Measurements from ENCODE around the gene MYH15.

The MYH15 gene

DNA sequence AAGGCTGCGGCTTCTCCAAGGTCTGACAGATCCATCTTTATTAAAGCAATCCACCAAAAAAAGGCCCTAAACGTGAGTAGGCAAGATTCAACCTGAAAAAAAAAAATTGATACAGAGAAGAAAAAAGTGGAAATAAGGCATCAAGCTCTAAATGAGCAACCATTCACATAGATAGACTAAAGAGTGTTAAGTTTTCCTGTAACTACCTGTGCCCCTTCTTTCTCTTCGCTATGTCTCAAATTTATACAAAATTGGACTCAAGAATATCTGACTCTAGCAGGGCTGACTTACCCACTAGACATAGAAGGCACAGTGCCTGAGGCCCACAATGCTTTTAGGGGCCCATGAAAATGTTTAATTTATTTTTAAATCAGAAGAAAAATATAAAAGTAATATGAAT, at the start of gene MYH15:
TSS of gene MYH15 (minus strand) at position 101 of the 400 bp plus-strand sequence. CDS start at position 35, 66 bp downstream.
- no peak for DNase-seq (ENCODE audit: low spot score)
- no peak for FAIRE-seq

DNA sequence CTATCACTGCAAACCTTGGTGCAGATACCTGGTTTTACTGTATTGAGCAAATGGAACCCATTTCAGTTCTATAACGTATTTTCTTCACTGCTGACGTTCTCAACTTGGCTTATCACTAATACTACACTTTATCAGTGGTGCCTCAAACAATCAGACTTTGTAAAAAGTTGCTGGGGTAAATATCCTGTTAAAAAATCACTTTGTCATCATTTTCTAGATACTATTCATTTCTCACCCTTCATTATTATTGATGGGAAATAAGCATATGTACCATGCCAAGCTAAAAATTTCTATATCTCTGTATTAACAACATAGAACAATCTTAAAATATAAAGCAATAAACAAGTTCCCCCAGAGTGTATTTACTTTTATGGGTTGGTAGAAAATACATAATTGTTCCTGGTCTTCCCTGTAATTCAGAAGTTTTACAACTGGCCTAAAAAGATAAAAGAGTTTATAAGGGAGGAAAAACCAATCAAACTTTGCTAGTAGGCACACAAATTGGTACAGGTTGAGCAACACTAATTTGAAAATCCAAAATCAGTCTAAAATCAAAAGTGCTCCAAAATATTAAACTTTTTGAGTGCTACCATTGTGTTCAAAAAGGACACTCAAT, 45.7 kb upstream of the MYH15 start:
- no peak for DNase-seq (ENCODE audit: low spot score)

DNA sequence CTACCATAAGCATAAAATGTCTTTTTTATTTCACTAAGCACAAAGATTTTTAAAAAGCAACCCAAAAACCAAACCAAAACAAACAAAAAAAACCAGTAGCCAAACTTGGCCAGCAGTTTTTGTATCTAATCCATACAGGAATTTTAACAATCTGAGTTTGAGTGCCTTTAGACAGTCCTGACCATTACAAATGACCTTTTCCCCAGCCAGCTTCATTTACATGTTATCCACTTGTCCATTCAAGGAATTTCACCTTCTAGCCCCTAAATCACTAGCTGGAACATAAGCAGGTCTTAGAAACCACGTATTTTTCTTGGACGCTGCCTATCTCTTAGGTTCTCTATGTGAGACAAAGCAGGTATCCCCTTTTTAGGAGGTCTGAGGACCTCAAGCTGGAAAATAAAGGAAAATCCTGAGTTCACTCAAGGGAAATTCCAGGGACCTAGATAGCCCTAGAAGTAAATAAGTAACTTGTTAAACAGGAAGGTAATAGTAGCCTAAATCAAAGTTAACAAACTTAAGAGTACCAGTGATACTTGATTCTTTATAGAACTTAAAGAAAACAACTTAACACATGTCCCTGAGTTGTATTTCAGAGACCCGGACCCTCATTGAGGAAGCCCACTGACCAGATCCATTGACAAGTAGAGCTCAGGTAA, 44.6 kb upstream of the MYH15 start:
- FAIRE-seq (no peak), DNase-seq (ENCODE audit: low spot score) (no peak)

More for the DNA sequence above, 45.7 kb upstream of the MYH15 start:
- FAIRE-seq, result no peak

DNA sequence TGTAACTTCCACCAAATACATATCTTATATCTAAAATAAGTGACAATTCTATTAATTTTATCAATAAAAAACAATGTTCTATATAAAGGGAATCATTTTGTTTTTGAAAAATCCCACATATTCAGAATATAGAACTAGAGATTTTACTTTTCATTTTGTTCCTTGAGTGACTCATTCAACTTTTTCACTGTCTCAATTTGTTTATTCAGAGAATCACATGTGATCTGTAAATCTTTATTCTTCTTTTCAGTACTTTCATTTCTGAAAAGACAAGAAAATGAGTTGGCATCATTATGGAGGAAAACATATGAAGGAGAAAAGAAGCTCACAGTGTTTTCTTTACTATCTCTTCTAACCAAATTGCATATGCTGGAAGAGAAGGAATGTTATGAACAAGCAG, 43.8 kb upstream of the MYH15 start:
- FAIRE-seq (no peak), DNase-seq (ENCODE audit: low spot score) (no peak)

DNA sequence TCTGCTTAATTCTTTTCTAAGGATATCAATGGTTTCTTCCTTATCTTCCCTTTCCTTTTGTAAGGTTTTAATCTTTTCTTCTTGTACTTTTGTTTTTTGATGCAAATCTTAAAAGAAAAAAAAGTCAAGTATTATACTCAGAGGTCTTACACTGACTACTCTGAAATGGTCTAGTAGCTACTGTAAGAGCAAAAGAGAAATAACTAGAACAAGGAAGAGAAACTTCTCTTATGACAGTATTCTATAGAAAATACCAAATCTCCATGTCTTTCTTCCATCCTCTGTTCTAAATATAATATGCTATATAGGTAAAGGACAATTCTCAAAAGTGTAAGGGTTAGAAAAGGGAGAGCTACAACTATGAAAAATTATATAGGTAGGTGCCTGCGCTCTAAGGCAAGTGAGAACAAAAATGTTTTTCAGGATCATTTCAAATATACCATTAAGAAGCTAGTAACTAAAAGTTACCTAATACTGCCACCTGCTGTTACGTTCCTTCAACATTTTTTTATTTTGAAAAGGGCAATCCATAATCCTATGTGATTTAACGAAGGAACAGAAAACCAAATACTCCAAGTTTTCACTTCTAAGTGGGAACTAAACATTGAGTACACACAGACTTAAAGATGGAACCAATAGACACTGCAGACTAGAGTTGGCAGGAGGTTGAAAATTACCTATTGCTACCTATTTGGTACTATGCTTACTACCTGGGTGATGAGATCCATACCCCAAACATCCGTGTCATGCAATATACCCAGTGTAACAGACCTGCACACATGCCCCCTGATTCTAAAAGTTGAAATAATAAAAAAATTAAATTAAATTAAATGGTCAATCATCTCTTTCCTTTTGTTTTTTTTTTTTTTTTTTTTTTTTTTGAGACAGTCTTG, 42.1 kb upstream of the MYH15 start:
- peak; percentile 13 for DNase-seq (ENCODE audit: low spot score)
- no peak for FAIRE-seq

DNA sequence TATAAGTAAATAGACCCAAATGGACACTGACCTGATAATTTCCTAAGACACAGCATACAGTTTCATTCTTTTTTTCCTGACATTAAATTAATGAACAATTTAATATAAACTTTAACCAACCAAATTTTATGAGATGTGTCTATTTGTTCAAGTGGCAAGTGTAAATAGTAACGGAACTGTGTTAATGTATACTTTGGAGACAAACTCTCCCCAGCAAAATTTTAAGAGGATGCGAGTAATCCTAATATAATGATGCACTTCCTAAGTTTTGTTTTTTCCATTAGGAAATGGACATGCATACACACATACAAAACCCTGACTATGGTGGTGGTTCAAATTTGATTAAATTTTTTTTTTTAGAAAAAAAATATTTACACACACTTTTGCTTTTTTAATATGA, 38.5 kb upstream of the MYH15 start:
- FAIRE-seq (no peak), DNase-seq (ENCODE audit: low spot score) (no peak)

DNA sequence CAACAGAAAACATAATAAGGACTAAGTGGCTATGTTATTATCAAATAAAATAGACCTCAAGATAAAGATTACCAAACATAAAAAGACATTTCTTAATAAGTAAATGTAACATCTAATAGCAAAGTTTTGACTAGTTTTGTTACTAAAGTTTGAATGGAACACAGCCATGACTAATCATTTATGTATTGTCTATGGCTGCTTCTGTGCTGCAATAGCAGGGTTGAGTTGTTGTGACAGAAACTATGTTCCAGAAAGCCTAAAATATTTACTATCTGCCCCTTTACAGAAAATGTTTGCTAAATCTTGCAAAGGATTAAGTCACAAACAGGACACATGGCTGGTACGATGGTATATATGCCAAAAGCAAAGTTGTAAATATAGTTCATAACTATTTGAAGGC, 37.9 kb upstream of the MYH15 start:
- DNase-seq (ENCODE audit: low spot score) (no peak), FAIRE-seq (no peak)

DNA sequence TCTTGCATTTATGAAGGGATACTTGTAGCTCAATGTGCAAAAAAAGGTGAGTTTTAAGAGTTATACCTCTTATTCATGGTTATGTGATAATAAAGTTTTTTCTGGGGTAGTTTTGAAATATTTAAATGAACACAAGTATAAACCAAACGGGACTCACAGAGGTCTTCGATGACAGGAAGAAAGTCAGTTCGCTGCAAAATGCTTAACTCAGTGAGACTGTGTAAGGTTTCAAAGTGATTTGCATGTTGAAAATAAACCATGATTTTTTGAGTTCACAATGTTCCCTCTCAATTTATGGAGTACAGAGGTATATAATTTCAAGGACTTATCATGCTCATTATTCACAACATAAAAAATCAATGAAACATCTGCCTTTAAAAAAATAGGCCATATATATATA, 36.3 kb upstream of the MYH15 start:
- DNase-seq (ENCODE audit: low spot score) (no peak), FAIRE-seq (no peak)

DNA sequence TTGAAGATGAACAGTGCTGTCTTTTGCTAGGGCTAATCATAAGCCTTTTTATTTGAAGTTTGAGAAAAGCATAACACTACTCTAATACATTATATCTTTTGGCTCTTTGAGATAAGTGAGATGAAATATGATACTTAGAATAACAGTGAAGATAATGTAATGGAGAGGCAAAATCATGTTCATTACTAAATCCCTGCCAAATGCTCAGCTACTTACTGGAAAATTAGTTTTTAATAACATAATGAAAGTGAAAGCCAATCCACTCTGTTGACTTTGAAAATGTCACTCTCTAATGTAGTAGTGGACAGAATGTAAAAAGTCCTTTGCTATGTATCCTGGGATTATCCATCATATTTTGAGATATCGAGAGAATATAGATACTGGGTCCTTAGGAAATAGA, 35.9 kb upstream of the MYH15 start:
- no peak for FAIRE-seq
- no peak for DNase-seq (ENCODE audit: low spot score)

DNA sequence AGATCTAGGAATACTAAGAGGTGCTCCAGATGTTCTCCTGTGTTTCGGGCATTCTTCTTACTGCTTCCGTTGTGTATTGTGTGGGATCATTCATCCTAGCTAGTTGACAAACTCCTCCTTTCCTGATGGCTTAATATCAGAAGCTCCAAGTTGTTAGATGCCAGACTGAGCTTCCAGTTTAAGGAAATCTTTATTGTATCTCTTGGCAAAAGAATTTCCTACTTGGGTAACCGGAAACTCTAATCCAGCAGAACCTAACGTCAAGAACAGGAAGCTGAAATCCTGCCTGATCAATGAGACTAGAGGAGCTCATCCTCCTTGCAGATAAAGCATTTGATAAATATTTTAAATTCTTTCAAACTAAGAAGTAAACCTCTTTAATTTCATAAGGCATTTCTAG, 27.7 kb upstream of the MYH15 start:
- FAIRE-seq (no peak), DNase-seq (ENCODE audit: low spot score) (no peak)

DNA sequence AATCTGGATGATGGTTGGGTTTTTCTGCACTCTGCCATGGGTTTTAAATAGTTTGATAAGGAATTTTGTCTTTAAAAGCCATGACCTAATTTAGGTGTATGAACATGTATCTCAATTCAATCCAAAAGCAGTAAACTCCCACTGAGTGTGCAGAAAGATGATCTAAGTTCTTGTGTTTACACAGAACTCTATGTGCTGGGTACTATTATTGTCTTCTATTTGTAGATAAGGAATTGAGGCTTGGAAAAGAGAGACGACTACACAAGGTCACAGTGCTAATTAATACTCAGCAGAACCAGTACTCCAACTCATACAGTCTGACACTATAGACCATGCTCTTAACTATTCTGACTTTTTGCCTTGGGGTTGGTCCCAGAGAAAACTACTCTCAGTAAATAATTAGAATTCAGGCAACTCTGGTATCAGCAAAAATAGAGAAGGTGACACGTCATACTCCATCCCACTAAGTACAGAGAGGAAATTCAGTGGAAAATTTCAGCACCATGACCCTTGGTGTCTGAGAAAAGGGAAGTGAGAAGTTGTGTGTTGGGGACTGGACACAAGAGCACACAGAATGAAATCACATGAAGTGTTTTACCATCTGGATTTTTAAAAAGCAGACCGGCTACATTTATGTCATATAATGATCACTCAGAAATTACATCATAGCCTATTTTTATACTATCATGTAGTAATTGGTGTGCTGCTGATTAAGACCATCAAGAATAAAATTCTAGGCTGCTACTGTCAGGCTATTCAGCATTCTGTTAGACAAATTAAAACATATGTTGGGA, 18.3 kb upstream of the MYH15 start:
- DNase-seq (ENCODE audit: low spot score) (no peak), FAIRE-seq (no peak)

DNA sequence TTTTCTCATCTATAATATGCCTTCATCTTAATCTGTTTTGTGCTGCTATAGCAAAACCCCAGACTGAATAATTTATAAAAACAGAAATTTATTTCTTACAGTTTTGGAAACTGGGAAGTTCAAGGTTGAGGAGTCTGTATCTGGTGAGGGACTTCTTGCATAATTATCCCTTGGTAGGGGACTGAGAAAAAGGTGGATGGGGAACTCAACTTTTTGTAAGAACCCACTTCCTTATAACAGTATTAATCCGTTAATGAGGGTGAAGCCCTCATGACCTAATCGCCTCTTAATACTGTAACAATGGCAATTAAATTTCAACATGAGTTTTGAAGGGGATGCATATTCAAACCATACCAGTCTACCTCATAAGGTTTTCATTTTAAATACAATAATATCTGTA, 17.4 kb upstream of the MYH15 start:
- no peak for FAIRE-seq
- no peak for DNase-seq (ENCODE audit: low spot score)

DNA sequence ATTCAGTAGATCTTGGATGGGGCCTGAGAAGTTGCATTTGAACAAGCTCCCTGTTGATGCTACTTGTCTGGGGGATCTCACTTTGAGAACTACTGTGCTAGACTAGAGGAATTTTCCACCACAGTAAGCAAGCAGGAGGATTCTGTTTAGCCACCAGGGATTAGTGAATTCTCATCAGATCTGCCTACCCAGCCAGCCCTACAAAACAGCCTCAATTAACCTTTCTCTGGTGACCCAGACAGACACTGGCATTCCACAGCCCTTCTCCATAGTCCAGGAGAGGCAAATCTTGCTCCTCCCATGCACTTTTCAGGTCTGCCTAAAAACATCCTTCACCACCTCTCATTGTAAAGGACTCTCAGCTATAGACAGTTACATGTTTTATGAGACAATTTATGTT, 16.7 kb upstream of the MYH15 start:
- no peak for FAIRE-seq
- no peak for DNase-seq (ENCODE audit: low spot score)

DNA sequence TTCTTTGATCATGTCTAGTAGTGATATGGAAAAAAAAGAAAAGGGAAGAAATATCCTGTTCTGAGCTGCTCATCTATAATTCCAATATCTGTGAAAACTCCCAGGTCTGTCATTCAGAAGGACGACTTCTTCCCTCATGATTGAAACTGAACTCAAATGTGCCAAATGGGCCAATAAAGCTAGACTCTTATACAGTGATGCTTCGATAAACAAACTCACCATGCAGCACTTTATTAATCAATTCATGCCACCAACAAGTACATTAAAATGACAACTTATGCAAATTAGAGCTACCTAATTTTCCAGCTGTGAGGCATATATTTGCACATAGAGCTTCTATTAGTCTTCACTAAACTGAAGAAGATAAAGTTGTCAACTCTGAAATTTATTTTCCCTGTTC, 15.6 kb upstream of the MYH15 start:
- no peak for FAIRE-seq
- no peak for DNase-seq (ENCODE audit: low spot score)

DNA sequence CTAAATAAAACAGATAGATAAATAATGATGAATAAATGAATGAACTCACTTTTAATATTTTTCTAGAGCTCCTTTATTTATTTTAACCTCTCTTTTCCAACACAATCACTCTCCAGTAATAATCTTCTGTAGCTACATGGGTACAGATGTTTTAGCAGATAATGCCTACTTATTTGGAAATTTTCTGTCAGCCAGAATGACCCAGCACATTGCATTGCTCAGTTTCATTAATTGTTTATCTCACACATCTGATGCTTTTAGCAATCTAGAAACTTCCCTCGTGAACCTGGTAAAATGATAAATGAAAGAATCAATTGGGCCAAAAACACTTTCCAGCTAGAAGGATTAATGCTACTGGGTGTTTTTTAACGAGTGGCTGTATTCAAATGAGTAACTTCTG, 14.9 kb upstream of the MYH15 start:
- no peak for DNase-seq (ENCODE audit: low spot score)
- FAIRE-seq, result no peak

DNA sequence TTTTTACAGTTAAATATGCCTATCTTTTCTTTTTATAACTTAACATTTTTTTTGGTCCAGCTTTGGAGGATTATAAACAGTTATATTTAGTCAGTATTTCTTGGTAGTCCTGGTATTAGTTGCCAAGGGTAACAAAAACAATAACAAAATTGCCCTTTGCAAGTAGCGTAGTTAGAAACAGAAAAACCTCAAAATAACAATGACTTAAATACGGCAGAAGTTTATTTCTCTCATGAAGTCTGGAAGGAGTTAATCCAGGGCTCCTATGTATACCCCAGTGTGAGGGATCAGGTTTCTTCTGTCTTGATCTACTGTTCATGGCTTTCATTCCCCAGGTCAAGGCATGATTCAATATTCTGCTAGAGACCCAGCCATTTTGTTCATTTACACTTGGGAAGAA, 14.1 kb upstream of the MYH15 start:
- FAIRE-seq (no peak), DNase-seq (ENCODE audit: low spot score) (no peak)

DNA sequence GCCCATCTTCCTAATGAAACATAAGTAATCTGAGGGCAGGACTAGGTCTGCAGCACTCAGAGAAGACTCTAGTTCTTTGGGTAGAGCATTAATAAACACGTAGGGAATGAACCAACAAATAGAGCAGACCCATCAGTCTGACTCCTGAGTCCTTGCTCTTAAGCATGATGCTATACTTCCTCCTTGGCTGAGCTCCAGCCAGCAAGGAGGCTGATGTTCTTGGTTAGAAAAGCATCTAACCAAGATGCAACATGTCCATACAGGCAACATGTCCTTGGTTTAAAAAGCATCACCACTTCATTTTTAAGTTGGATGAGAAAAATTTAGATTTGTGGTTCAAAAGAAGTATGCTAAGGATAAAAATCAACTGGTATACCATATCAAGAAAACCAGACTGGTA, 8.5 kb upstream of the MYH15 start:
- DNase-seq (ENCODE audit: low spot score) (no peak), FAIRE-seq (no peak)

DNA sequence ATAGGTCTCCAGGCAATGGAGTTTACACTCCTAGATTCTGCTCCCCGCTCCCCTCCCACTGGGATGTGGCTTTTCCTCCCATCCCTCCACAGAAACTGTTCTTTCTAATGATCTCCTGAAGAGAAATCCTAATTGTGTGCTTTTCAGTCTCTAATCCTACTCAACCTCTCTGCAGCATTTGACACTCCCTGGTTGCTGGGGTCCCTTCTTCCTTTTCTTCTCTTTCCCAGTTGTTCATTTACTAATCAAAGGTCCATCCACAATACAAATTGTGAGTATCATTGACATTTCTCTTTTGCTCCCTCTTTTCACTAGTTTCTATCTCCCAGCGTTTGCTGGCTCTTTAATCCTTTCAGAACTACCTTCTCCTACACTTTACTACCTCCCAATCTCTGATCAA, 6.5 kb upstream of the MYH15 start:
- no peak for FAIRE-seq

DNA sequence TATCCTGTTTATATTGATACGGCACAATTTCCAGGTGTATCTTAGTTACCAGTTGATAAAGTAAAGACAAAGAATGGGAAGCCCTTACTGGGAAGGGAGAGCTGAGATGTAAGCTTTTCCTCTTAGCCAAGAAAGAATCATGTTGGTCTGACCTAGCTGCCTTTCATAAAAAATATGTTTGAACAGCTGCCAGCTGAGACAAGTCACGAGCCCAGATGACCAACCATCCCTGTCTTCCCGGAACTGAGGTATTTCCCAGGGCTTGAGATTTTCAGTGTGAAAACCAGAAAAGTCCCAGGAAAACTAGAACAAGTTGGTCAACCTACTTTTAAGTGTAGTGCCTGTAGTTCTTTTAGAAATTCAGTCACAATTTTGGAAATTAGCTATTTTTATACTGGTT, 3.6 kb upstream of the MYH15 start:
- DNase-seq (ENCODE audit: low spot score) (peak; percentile 32), FAIRE-seq (no peak)

More for the DNA sequence above, 6.5 kb upstream of the MYH15 start:
- no peak for DNase-seq (ENCODE audit: low spot score)

DNA sequence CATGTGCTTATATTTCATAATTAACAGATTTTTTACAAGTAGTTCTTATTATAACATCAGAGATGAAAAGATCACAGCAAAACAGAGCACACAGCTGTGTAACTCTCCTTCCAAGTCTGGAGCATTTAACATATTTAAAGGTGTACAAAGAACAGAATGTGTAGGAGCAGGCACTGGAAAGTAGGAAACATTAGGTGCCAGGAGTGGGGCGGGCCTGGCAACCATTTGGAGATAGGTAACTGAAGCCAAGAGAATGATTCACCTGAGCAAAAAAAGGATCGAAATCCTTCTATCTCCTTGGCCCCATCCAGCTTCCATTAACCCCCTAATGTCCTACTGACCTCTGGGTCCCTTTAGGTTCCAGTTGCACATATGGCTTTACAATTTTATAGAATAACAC, 2.3 kb upstream of the MYH15 start:
- DNase-seq (ENCODE audit: low spot score) (no peak), FAIRE-seq (no peak)

DNA sequence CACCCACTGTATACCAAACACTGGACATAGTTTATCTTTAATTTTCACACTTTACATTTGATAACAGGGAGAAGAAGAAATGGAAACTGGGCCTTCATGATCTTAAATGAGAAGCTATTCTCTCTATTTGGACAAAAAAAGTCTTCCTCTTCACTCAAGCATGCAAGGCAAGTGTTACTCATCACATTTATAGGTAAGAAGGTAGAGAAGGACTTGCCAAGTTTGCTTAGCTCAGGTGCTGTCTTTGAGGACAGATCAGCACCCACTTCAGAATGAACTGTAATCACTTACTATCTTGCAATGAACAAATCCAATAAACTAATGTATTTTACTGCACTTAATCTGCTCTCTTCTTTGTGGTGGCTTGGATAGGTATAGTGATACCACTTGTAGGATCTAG, 1.1 kb upstream of the MYH15 start:
- FAIRE-seq (no peak), DNase-seq (ENCODE audit: low spot score) (no peak)

DNA sequence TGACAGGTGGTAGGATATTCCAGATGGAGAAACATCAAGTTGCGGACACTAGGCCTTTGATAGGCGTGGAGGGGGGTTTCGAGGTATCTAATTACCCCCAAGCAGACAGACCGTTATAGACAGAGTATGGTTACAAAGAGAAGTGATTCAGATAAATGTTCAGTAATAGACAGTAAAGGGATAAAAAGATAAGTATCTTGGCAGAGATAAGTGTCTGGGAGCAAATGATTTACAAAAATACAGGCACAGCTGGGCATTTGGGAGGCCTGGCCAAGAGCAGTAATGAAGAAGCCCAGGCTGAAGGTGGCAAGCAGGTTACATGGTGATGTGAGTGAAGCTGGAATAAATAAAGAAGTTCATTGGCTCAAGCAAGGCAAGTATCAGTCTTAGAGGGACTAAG, 659 bp upstream of the MYH15 start:
- DNase-seq (ENCODE audit: low spot score), result no peak
- no peak for FAIRE-seq

Measured in urothelium cell line (cell line).